HEK293T (cell line): ENCODE measurements around the gene PTPN11.

Experiments
- BHLHE40 ChIP-seq: fragments of 450-650 bp; IDR thresholded peaks from 2 replicates; pipeline ENCODE4 v1.6.1; 2016; ENCODE audit warnings: mild to moderate bottlenecking, moderate library complexity, borderline replicate concordance
- CTBP1 ChIP-seq: fragments of 450-650 bp; IDR thresholded peaks from 2 replicates; pipeline ENCODE4 v1.6.1; 2016; ENCODE audit warnings: borderline replicate concordance
- ELF4 ChIP-seq: fragments of 450-650 bp; IDR thresholded peaks from 2 replicates; pipeline ENCODE4 v1.6.1; 2017; ENCODE audit warnings: antibody characterized with exemption
- FOXM1 ChIP-seq: fragments of 450-650 bp; IDR thresholded peaks from 2 replicates; pipeline ENCODE4 v1.6.1; 2017; ENCODE audit warnings: mild to moderate bottlenecking, borderline replicate concordance
- HDGF ChIP-seq: fragments of 450-650 bp; IDR thresholded peaks from 2 replicates; pipeline ENCODE4 v1.6.1; 2017; ENCODE audit warnings: antibody characterized with exemption, borderline replicate concordance
- L3MBTL2 ChIP-seq: fragments of 450-650 bp; conservative IDR thresholded peaks from 2 replicates; pipeline ENCODE4 v1.6.1; 2016; ENCODE audit warnings: mild to moderate bottlenecking
- LEF1 ChIP-seq: fragments of 450-650 bp; IDR thresholded peaks from 2 replicates; pipeline ENCODE4 v1.6.1; 2017; ENCODE audit warnings: mild to moderate bottlenecking, borderline replicate concordance
- NFRKB ChIP-seq: fragments of 450-650 bp; IDR thresholded peaks from 2 replicates; pipeline ENCODE4 v1.6.1; 2016; ENCODE audit warnings: mild to moderate bottlenecking, moderate library complexity
- PKNOX1 ChIP-seq: fragments of 450-650 bp; IDR thresholded peaks from 2 replicates; pipeline ENCODE4 v1.6.1; 2016
- SP1 ChIP-seq: fragments of 450-650 bp; IDR thresholded peaks from 2 replicates; pipeline ENCODE4 v1.6.1; 2017
- SUZ12 ChIP-seq: fragments of 450-650 bp; IDR thresholded peaks from 2 replicates; pipeline ENCODE4 v1.6.1; 2016; ENCODE audit warnings: mild to moderate bottlenecking
- TARDBP ChIP-seq: fragments of 450-650 bp; IDR thresholded peaks from 2 replicates; pipeline ENCODE4 v1.6.1; 2016

GRCh38 chr12:112528521-112528920, 109.8 kb downstream of the PTPN11 start:
- TF ChIP-seq BHLHE40 (no peak), HDGF (no peak), SUZ12 (no peak), CTBP1 (no peak), LEF1 (no peak), TARDBP (no peak), ELF4 (no peak), NFRKB (no peak), PKNOX1 (no peak), FOXM1 (no peak), L3MBTL2 (no peak), SP1 (no peak)
